Testis (tissue), 2 donors: ENCODE data around the gene BCO2.

Experiments
- POLR2A ChIP-seq: fragments of 450-650 bp; IDR thresholded peaks from one replicate; pipeline ENCODE4 v1.6.1; 2017; ENCODE audit warnings: antibody characterized with exemption, mild to moderate bottlenecking, moderate library complexity
- TF ChIP-seq, protein P1 (sequence below), 3 experiments: fragments of 450-650 bp in 2 of 3; fragments of 200-600 bp in 1 of 3; sonication (generic) in 1 of 3; IDR thresholded peaks; one replicate each; pipeline ENCODE4 v1.5.1; 2016 to 2019; ENCODE audit warnings: antibody characterized with exemption in 3 of 3, mild to moderate bottlenecking in 2 of 3, moderate library complexity in 1 of 3

DNA sequence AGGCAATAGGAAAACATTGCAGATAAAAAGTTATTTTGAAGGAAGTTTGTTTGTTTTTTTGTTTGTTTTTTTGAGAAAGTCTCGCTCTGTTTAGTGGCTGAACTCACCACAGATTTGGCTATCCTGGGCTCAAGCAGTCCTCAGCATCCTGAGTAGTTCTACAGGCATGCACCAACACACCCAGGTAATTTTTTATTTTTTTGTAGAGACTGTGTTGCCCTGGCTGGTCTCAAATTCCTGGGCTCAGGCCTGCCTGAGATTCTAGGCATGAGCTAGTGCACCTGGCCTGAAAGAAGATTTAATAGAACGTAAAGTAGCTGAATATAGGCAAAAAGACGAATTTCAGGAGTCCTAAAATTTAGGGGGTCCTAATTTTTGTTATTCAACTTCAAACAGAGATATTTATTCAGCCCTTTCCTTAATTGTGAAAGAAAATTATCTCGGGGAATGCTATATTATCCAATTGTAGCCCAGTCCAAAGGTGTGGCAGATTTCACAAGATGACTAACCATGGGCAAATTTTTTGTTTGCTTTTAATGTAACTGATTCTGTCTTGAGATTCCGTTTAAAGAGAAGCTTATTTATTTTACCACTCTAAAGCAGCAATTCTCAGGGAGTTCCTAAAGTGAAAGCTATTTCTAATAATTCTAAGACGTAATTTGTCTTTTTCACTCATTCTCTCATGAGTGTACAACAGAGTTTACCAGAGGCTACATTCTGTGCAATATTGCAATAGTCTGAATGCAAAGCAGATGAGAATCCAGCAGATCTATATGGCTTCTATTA, 12.4 kb upstream of the BCO2 start:
- TF ChIP-seq, protein P1, sequence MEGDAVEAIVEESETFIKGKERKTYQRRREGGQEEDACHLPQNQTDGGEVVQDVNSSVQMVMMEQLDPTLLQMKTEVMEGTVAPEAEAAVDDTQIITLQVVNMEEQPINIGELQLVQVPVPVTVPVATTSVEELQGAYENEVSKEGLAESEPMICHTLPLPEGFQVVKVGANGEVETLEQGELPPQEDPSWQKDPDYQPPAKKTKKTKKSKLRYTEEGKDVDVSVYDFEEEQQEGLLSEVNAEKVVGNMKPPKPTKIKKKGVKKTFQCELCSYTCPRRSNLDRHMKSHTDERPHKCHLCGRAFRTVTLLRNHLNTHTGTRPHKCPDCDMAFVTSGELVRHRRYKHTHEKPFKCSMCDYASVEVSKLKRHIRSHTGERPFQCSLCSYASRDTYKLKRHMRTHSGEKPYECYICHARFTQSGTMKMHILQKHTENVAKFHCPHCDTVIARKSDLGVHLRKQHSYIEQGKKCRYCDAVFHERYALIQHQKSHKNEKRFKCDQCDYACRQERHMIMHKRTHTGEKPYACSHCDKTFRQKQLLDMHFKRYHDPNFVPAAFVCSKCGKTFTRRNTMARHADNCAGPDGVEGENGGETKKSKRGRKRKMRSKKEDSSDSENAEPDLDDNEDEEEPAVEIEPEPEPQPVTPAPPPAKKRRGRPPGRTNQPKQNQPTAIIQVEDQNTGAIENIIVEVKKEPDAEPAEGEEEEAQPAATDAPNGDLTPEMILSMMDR (IDR thresholded peaks at IDR 0.05), result no peak
- no peak for TF ChIP-seq POLR2A
